ENCODE results near the gene XK. TPM values are rescaled to one million over a fixed set of nuclear protein-coding genes. Genes with fewer than 3 reads are reported as not detected.

XK gene
- total RNA-seq, result 10 to 100 TPM in 1 of 10 donors, 1 to 10 TPM in 9; 5.3 to 10.1 (median 8.0) TPM
- polyA plus RNA-seq, result 1 to 10 TPM; 1.8 TPM
- long read RNA-seq, donor 1, full-length matches to known transcripts, result 8 of 12 reads
- long read RNA-seq, donor 1, partial matches to known transcripts, result 1 of 12 reads
- long read RNA-seq, donor 1, other reads (novel, unspliced or antisense), result 3 of 12 reads
- long read RNA-seq, donor 2, full-length matches to known transcripts, result 17 of 20 reads
- long read RNA-seq, donor 2, partial matches to known transcripts, result 3 of 20 reads
- long read RNA-seq, donor 2, other reads (novel, unspliced or antisense), result 0 of 20 reads
- long read RNA-seq, donor 3, full-length matches to known transcripts, result 13 of 19 reads
- long read RNA-seq, donor 3, partial matches to known transcripts, result 1 of 19 reads
- long read RNA-seq, donor 3, other reads (novel, unspliced or antisense), result 5 of 19 reads

- peak; percentile 5 to 42 for DNase-seq
- intact Hi-C loops (cut with DNase I), result no loop called here
Measured at GRCh38 chrX:37685381-37686359, at the start of gene XK. Gene XK, plus strand, starts transcription at chrX:37685791. Its CDS starts 171 bp downstream, at chrX:37685962.

GRCh38 chrX:37638047-37638446, 47.5 kb upstream of the XK start:
- DNase-seq (no peak), ATAC-seq (no peak)
- no peak for TF ChIP-seq CTCF (IDR thresholded peaks at IDR 0.05)
- peaks cover 0 to 9% (median 0%) of the 10 kb centered on the region in 11 donors for H3K9me3 ChIP-seq
- no peak overlapping the region for H3K4me3 ChIP-seq
- H3K4me1 ChIP-seq, result no peaks in the 10 kb centered on the region
- intact Hi-C loops (cut with DNase I), result no loop called here
- H3K27ac ChIP-seq, result no peak overlapping the region
- H3K27me3 ChIP-seq, result peaks cover 0 to 14% (median 0%) of the 10 kb centered on the region in 7 donors
- H3K36me3 ChIP-seq, result no peaks in the 10 kb centered on the region

More at GRCh38 chrX:37685381-37686359, at the start of gene XK:
- Histone ChIP-seq H3K4me1 (peaks cover 0 to 8% (median 0%) of the 10 kb centered on the region in 9 donors), H3K4me3 (peak within 1 kb of the TSS in 9 of 10 donors; percentile 37 to 54 (median 51)), H3K27ac (peak within 1 kb of the TSS; percentile 60 to 83 (median 74)), H3K36me3 (no peaks in the 10 kb centered on the region), H3K9me3 (no peaks in the 10 kb centered on the region), H3K27me3 (peaks cover 0 to 23% (median 0%) of the 10 kb centered on the region in 7 donors)
- TF ChIP-seq CTCF (IDR thresholded peaks at IDR 0.05), result no peak
- 4 to 5% methylated on average over 46 to 93 of the region's 100 CpGs for WGBS, 2 donors
- peak; percentile 68 to 92 (median 80) for ATAC-seq

- Histone ChIP-seq H3K4me3 (no peak overlapping the region), H3K36me3 (no peaks in the 10 kb centered on the region), H3K27ac (no peak overlapping the region), H3K27me3 (peaks cover 0 to 14% (median 0%) of the 10 kb centered on the region in 7 donors), H3K4me1 (no peaks in the 10 kb centered on the region), H3K9me3 (no peaks in the 10 kb centered on the region)
- 88 to 90% methylated on average over 5 of the region's 5 CpGs for WGBS, 2 donors
- no peak for ATAC-seq
- intact Hi-C loops (cut with DNase I), result no loop called here
- no peak for DNase-seq
- no peak for TF ChIP-seq CTCF (IDR thresholded peaks at IDR 0.05)
Measured at GRCh38 chrX:37640142-37640541, 45.4 kb upstream of the XK start.

- DNase-seq (no peak), ATAC-seq (no peak)
- Histone ChIP-seq H3K27me3 (peaks cover 0 to 14% (median 0%) of the 10 kb centered on the region in 7 donors), H3K36me3 (no peaks in the 10 kb centered on the region), H3K4me3 (no peak overlapping the region), H3K27ac (no peak overlapping the region), H3K4me1 (no peaks in the 10 kb centered on the region), H3K9me3 (no peaks in the 10 kb centered on the region)
- no peak for TF ChIP-seq CTCF (IDR thresholded peaks at IDR 0.05)
- WGBS, 2 donors, result 77 to 80% methylated on average over 3 of the region's 3 CpGs
- intact Hi-C loops (cut with DNase I), result no loop called here
Measured at GRCh38 chrX:37641859-37642258, 43.7 kb upstream of the XK start.
